Stimulated activated CD4-positive, alpha-beta T cell treated with anti-CD3 and anti-CD28 coated beads, Interleukin-4, amount 100 ng/mL, for 24 hours (primary cell): ENCODE data around the gene DGLUCY.
A peak's percentile ranks its signal among the peaks of the same experiment; 100 is the strongest.
"Not testable (repeated sequence)": the region's sequence is repeated elsewhere in the genome, so short reads cannot be mapped to it uniquely, and the experiment has no call there.

Source experiments
- DNase-seq: peaks from one replicate; pipeline ENCODE4 v3.0.0-alpha.2; 2020

The DGLUCY gene

DNA sequence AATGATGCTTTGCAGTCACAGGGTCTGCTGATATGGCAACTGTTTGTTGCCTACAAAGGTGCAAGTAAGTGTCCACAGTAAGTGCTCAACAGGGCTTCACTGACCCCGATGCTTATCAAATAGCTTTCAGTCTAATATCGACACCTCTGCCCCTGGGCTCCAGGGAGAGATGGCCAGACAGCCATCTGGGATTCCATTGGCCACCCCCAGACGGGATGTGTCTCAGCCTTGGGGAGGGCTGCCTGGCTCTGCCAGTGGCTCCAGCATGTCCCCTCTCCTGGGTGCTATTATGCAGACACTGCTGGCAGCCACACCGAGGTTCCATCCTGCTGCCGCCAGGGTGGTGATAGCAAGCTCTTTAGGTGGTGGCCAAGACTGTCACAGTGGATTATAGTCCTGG lies 57.4 kb downstream of the DGLUCY start:
- no peak for DNase-seq

DNA sequence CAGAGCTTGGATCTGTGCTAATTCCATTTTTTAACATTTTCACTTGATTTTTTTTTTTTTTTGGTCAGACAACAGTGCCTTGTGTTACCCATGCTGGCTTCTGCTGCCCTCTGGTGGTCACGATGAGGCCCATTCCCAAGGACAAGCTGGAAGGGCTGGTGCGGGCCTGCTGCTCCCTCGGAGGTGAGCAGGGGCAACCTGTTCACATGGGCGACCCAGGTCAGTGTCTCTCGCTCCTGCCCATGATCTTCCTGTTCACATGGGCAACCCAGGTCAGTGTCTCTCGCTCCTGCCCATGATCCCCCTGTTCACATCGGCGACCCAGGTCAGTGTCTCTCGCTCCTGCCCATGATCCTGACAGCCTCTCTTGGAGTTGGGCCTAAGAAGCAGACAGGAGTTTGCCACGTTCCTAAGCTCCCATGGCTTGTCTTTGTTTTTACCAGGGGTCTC lies 59.4 kb downstream of the DGLUCY start:
- DNase-seq, result peak; percentile 86

DNA sequence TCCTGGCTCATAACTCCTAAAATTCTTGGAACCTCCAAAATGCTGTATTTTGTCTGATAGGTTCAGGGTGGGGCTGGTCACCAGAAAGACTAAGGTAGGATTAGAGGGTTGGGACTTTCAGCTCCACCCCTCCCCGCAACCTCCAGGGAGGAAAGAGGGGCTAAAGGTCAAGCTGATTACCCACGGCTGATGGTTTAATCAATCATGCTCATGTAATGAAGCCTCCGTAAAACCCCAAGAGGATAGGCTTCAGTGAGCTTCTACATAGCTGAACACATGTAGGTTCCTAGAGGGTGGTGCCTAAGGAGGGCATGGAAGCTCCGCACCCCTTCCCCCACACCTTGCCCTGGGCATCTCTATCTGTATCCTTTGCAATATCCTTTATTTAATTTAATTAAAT lies 60.0 kb downstream of the DGLUCY start:
- DNase-seq, result no peak

DNA sequence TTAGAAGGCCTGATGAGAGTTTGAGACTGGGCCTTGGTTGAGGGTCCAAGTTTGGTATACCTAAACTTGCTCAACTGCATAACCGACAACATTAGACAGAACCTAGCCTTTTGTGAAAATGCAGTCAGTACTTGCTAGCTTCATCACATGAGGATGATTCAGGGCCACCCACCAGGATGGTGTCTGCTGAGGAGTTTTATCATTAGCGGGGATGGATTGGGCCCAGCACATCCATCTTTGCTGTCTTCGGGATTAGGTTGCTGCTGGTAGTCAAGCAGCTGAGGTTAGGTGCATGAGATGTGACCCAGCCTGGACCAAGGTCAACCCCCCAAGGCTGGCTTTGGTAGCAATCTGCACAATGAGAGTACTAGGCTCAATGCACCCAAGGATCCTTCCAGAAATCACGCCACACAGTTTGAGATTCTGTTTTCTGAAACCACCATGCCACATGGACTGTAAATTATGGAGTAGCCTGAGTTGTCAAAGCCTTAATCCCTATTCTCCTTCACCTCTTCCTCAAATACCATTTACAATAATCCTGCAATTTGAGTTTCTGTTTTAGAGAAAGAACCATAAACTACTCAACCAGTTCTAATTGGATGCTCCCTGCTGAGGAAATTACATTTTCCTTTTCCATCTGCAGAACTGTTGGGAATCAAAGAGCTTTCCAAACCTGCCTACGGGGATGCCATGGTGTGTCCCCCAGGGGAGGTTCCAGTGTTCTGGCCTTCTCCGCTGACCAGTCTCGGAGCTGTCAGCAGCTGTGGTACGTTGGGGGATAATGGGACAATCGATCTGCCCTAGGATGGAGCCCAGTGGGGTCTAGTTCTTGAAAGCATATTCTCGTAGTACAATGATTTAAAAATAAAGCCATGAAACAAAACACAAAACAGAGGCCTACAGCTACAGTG lies 61.7 kb downstream of the DGLUCY start:
- DNase-seq, result no peak

DNA sequence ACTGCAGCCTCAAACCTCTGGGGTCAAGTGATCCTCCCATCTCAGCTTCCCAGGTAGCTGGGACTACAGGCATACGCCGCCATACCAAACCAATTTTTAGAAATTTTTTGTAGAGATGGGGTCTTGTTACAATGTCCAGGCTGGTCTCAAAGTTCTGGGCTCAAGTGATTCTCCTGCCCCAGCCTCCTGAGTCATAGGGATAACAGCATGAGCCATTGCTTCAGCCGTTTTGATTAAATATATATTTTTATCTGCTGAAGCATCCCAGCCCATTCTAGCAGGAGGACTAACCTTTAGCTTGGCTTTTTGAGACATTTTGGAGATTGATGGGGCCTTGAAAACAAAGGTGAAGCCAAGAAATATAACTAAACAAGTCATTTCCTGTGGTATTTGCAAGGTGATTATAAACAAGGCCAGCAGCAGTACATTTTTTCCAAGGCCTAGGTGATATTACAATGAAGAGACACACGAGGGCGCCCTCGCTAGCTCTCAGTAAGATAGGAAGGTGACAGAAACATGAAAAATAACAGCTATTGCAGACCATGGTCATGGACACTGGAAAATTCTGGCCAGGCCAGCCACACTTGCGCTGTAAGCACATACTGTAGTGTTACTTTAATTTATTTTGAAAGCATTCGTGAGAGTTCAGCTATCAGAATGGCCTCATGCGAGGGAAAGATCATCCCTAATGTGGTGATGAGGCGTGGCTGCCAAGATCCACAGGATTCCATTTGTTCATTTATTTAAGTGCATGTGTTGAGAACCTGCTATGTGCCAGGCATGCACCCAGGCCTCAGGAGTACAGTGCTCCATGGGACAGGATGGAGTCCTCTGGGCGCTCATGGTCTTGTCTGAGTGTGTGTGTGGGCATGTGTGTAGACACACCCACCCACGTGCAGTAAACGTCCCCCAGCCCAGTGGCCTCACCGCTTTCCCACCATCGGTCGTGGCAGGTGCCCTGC lies 63.5 kb downstream of the DGLUCY start:
- peak; percentile 69 for DNase-seq

DNA sequence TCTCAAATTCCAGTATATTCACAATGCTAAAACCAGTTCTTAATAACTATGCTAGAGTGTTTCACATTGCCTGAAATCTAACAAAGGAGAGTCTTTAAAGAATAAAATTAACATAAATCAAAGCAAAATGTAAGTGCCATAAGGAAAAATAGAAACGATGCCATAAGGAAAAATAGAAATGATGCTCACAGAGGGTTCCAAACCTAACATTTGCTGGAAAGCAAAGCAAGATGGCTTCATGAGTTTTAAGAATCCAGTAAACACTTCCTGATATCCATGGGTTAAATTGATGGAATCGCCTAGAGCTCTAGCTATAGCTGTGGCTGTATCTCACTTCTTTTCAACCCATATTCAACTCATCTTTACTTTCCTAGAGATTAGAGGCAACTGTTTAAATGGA lies 66.7 kb downstream of the DGLUCY start:
- DNase-seq, result no peak

DNA sequence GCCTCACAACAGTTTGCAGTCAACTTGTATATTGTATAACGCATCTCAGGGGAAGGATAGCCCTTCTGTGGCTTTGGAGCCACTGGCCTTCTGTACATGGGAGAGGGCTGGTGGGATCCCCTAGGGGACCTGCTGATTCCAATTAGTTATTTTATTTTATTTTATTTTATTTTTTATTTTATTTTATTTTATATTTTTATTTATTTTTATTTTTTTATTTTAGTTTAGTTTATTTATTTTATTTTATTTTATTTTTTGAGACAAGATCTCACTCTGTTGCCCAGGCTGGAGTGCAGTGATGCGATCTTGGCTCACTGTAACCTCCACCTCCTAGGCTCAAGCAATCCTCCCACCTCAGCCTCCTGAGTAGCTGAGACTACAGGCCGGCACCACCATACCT lies 68.9 kb downstream of the DGLUCY start:
- DNase-seq, result not testable (repeated sequence)

DNA sequence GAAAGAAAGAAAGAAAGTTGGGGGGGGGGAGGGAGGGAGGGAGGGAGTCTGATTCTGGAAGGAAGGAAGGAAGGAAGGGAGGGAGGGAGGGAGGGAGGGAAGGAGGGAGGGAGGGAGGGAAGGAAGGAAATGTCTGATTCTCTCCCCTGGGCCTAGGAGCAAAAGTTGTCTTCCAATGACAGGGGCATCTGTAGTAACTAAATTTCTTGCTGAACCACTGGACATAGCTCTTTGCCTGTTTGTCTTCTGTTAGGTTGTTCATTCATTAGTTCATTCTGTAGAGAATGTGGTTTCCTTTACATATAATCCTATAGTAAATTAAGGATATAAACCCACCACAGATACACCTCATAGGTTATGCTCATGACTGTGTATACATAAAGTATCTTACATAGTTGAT lies 70.7 kb downstream of the DGLUCY start:
- no peak for DNase-seq

DNA sequence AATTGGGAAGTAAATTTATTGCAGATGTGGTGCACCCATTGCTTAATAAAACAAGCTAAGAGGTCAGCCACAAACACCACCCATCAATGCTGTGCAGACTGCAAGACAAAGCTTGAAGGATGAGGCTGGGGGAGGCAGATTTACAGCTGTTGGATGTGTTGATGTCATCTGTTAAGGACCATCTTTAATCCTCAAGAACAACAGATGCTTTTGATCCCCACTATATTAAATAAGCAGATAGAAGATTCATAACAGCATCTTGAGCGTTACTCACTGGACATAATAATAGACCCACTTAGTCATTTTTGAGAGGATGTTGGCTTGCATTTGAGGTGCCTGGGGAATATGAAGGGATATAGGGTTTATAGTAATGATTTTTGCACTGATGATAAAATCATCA lies 71.8 kb downstream of the DGLUCY start:
- no peak for DNase-seq

DNA sequence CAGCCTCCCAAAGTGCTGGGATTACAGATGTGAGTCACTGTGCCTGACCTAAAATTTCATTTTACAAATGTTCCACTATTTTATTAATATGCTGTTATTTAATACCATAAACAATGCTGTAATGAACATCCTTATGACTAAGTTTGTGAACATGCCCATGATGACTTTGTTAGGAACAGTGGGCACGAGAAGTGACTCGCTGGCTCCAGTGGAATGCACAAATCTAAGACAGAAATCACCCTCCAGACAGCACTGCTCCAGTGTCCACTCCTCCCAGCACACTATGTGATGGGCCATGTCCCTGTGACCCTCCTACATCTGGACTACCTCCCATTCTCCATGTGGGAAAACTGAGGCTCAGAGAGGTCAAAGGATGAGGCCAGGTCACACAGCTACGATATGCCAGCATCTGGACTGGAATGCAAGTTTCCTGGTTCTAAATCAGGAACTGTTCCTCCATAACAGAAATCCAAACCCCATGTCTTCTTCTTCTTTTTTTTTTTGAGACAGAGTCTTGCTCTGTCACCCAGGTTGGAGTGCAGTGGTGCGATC lies 72.7 kb downstream of the DGLUCY start:
- no peak for DNase-seq

DNA sequence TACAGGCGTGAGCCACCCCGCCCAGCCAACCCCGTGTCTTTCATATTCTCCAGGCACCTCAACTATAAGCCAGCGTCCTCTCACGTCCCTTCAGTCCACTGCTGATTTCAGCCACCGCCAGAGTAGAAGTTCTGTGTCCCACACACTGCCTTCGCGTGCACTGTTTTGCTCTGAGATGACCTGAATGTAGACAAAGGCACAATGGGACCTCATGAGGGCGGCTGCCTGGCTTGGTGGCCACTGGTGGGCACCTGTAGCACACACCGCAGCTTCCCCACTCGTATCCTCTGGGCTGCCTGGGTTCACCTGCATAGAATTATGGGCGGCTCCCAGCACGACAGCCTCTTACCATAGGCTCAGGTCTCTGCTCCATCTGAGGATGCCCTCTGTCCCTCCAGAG lies 73.4 kb downstream of the DGLUCY start:
- no peak for DNase-seq

DNA sequence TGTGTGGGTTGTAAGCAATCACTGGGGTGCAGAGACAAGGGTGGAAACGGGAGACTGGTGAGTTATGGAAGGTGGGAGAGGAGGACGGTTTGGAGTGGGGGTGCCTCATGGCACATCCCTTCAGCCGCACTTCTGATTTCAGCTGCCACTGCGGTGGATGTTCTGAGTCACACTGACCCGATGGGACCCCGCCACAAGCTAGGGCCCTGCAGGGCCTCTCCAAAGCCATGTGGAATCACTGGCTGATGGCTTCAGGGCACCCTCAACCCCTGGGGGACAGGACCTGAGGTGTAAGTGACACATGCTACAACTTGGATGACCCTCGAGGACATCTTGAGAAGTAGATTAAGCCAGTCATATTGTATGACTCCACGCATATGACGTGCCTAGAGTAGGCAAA lies 77.0 kb downstream of the DGLUCY start:
- no peak for DNase-seq

DNA sequence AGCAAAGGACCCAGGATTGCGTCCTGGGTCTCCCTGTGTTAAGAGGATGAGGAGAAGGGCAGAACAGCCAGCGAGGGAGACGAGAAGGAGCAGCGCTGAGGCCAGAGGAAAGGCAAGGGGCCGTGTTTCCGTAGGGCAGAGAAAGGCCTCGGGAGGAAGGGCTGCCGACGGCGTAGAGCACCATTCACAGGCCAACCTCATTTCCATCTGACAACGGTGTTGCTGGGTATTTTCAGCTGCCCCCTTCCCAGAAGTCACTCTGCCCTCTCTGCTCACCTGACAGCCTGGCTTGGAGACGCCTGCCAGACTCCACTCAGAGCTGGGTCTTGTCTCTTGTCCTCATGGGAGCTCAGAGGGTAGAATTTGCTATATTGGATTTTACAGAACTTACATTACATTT lies 79.2 kb downstream of the DGLUCY start:
- DNase-seq, result no peak

DNA sequence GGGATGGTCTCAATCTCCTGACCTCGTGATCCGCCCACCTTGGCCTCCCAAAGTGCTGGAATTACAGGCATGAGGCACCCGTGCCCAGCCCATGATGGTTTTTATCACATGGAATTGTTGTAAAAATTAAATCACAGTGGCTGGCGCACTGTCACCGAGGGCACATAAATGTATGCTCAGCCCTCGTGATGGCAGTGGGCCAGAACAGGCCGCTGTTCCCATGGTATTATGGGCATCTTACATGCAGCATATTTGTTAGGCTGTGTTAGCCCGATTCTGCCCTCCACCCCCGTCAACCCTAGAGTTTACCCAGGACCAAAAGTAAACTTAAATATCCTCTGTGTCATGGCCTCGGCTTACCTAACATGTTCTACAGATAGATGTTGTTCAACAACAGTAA lies 82.0 kb downstream of the DGLUCY start:
- no peak for DNase-seq

DNA sequence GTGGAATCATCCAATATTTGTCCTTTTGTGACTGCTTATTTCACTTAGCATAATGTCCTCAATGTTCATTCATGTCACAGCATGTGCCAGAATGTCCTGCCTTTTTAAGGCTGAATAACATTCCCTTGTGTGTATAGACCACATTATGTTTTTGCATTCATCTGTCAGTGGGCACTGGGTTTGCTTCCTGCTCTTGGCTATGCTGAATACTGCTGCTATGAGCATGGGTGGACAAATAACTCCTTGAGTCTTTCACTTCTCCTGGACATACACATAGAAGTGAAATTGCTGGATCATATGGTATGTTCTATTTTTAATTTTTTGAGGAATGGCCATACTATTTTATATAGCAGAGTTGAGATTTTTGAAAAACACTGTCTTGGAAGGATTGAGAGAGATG lies 83.8 kb downstream of the DGLUCY start:
- no peak for DNase-seq

DNA sequence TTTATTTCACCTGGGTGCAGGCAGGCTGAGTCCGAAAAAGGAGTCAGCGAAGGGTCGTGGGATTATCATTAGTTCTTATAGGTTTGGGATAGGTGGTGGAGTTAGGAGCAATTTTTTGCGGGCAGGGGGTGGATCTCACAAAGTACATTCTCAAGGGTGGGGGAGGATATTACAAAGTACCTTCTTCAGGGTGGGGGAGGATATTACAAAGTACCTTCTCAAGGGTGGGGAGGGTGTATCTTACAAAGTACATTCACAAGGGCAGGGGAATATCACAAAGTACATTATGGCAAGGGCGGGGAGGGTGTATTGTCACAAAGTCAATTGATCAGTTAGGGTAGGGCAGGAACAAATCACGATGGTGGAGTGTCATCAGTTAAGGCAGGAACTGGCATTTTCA lies 86.9 kb downstream of the DGLUCY start:
- DNase-seq, result not testable (repeated sequence)

DNA sequence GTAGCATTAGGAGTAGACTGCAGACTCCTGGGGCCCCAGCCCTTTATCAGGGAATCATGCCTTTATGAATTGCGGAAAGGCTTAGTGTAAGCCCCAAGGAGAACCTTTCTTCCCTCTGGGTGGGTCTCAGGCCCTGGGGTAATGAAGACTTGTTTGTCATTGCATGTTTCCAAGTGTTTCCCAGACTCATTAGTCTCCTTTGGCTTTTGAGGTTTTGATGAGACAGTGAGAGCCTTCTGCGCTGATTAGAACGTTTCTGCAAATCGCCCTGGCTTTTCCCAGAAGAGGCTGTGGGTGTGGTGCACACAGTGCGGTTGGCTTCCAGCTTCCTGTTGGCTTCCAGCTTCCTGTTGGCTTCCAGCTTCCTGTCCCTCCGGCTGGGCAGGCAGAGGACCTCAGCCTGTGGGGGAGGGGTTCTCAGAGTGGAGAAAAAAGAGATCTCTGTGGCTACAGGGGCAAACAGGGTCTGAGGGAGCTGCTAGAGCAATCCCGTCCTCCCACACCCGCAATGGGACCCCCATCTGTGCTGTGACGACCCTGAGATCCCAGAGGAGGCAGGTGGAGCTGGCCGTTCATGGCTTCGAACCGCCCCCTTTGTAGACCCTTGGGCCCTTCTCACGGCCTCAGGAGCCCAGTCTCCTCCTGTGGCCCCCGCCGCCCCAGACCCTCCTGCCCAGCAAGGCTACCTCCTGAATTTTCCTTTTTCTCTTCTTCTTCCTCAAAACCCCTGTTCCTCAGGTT lies 88.5 kb downstream of the DGLUCY start:
- peak; percentile 11 for DNase-seq

DNA sequence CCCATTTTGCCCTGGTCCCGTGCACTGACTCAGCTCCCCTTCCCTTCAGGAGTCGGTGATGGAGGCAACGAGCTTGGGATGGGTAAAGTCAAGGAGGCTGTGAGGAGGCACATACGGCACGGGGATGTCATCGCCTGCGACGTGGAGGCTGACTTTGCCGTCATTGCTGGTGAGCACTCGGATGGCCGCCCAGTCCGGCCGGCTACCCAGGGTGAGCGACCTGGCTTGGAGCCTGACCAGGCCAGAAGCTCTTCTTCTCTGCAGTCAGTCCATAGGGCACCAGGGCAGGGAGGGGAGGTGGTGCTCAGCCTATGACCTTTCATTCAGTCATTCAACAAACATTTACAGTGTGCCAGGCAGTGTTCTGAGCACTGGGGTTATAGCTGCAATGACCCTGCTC lies 90.8 kb downstream of the DGLUCY start:
- no peak for DNase-seq

DNA sequence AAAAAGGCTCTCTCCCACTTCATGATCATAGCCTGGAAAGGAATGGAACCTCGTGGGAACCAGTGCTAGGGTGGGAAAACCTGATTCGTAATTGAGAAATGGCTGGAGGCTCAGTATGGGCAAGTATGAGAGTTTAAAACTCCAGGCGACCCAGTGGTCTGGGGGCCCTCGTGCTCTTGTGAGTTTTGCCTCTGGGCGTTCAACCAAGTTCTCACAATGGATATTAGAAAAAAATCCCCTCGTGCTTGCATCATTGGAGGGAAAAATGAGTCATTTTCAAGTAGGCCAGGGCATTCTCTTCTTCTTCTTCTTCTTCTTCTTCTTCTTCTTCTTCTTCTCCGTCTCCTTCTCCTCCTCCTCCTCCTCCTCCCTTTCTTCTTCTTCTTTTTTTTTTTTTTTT lies 91.6 kb downstream of the DGLUCY start:
- no peak for DNase-seq

DNA sequence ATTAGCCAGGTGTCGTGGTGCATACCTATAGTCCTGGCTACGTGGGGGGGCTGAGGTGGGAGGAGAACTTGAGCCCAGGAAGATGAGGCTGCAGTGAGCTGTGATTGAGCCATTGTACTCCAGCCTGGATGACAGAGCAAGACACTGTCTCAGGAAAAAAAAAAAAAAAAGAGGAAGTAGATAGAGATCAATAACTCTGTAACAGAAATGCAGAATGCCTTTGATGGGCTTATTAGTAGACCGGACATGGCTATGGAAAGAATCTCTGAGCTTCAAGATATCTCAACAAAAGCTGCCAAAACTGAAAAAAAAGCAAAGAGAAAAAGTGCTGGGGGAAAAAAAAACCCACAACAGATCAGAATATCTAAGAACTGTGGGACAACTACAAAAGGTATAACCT lies 93.1 kb downstream of the DGLUCY start:
- no peak for DNase-seq

DNA sequence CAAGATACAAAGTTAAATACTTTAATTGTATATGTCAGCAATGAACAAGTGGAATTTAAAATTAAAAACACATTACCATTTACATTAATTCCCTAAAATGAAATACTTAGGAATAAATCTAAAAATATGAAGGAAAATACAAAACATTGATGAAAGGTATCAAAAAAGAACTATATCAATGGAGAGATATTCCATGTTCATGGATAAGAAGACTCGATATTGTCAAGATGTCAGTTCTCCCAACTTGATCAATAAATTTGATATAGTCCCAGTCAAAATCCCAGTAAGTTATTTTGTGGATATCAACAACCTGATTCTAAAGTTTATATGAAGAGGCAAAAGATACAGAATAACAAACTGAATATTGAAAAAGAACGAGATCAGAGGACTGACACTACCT lies 97.1 kb downstream of the DGLUCY start:
- DNase-seq, result no peak

DNA sequence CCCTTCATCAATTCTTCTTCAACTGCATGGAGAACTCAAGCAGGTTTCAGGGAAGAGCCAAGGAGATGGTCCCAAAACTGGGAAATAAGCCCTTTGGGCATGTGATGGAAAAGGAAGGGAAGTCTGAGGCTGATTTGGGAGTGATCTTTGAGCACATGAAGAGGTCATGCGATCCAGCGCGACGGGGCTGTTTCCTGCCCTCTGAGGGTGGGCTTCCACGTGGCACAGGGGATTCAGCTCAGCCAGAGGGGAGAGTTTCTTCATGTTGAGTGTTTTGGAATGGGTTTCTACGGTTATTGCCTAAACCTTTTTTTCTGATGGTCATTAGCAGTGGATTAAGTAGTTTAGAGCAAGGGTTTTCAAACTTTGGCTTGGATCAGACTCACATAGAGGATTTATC lies 100.4 kb downstream of the DGLUCY start:
- no peak for DNase-seq

DNA sequence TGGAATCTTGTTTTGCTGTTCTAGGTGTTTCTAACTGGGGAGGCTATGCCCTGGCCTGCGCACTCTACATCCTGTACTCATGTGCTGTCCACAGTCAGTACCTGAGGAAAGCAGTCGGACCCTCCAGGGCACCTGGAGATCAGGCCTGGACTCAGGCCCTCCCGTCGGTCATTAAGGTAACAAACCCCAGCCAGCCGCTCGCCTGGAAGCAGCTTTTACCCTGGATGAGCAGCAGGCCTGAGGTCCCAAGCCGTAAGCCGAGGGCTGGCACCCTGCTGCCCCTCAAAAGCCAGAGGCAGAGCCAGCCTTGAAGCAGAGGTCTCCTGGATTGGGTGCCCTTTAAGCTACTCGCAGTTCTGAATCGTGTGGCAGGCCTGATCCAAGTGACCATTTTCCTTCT lies 101.5 kb downstream of the DGLUCY start:
- DNase-seq, result no peak
